ENCODE results near the gene XRRA1.

The XRRA1 gene

DNA sequence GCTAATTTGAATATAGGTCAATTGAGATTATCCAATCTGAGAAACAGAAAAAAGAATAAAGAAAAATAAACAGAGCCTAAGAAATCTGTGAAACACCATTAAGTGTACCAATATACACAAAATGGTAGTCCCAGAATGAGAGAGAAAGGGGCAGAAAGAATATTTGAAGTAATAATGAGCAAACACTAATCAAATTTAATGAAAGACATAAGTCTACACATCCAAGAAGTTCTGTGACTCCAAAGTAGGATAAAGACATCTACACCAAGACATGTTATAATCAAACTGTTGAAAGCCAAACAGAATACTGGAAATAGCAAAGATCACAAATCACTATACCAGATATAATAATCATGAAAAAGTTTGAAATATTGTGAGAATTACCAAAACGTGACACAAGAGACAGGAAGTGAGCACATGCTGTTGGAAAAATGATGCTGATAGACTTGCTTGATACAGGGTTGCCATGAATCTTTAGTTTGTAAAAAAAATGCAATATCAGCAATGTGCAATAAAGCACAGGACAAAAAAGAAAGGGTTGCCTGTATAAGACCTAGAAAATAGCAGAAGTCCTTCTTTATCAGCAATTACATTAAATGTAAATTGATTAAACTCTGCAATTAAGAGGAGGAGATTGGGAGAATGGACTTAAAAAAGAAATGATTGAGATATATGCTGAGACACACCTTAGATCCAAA is 124.5 kb downstream of the XRRA1 start:
- ATAC-seq = no peak

DNA sequence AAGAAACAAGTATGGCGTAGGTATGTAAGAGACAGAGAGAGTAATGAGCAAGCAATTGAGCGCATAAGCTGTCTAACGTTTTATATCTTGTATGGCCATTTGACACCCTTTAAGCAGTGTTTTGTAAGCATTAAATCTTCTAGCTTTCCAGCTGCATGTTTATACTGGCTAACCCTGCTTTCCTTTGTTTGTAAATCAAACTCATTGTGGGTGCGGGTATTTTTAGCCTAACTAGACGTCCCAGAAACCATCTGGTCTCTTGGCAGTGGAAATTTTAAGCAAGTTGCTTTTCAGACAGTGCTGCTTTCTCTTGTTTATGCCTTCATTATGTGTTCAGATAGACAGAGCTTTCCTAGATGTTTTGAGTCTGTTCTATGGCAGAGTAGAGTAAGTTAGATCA is 126.7 kb downstream of the XRRA1 start:
- no peak for ATAC-seq

DNA sequence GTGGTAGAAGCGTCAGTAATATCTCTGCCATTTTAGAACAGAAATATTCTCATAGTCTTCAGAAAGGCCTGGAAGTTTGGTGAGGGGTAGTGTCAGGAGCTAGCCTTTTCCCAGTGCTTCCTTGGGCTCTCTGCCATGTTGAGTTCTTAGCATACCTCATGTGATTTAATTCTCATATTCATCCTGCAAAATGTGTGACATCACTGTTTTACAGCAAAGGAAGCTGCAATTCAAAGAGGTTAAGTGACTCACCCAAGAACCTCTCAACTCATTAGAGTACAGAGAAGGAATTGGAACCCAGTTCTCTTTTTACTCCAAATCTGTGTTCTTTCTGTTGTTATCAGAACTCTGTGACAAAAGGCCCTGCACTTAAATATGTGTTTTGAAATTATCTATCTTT is 128.1 kb downstream of the XRRA1 start:
- ATAC-seq = peak in 1 of 2 donors; percentile 24

DNA sequence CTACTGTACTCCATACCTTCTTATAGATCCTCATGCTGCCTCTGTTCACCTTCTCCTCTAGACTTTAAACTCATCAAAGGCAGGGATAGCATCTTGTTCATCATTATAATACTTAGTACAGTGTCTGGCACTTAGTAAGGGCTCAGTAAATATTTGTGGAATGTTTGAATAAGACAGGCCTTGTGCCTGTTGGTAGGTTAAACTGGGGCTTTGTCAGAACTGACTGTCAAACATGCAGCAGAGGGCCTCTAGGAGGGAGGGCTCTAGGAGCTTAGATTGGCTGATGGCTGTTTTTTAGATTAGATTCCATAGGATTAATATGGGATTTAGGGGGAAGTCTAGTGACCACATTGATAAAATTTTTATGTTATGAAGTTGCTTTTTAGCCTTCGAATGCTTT is 129.5 kb downstream of the XRRA1 start:
- no peak for ATAC-seq

DNA sequence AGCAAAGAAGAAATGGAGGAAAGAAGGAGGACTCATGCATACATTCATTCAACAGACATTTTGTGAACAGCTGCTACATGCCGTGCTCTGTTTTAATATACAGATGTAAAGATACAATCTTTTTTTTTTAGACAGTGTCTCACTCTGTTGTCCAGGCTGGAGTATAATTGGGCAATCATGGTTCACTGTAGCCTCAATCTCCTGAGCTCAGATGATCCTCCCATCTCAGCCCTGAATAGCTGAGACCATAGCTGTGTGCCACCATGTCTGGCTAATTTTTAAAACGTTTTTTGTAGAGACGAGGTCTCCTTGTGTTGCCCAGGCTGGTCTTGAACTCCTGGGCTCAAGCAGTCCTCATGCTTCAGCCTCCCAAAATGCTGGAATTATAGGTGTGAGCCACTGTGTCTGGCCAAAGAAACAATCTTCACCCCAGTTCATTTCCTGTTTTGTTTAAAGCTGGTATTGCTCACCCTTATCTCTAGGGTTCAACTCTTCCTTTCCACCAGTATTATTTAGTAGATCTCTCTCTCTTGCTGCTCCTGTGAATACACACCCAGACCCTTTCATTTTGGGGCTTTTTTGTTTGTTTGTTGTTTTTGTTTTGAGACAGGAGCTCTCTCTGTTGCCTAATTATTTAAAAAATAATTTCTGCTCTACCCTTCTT is 130.5 kb downstream of the XRRA1 start:
- no peak for ATAC-seq

DNA sequence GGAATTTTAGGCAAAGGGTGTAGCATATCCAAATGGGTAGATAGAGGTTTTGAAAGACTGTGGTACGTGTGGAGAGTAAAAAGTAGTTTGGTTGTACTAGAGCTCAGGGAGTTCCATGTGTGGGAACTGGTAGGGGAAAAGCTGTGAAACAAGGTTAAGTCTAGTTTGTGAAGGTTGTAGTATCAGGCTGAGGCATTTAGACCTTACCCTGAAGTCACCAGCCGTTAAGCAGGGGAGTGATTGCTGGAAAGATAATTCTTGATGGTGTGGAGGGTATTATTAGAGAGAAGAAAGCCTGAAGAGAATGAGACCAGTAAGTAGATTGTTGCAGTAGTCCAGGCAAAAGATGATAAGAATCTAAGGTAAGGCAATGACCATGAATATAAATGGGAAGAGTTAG is 132.2 kb downstream of the XRRA1 start:
- ATAC-seq = no peak

DNA sequence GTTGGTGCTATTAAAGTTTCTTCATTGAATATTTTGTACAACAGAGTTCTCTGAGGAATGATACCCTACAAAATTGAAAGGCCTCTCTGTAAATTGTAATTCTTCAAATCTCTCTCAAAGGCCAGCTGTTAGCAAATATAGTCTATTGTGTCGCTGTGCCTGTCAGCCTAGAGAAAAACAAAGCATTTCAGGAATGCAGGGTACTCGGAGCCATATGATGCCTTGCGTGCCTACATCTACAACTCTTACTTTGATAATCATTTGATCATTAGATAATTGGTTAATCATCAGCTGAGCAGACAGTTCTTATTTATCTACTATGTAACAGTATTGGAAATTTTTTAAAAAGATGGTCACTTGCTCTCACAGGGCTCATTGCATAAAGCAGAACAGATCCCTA is 132.9 kb downstream of the XRRA1 start:
- ATAC-seq = no peak

DNA sequence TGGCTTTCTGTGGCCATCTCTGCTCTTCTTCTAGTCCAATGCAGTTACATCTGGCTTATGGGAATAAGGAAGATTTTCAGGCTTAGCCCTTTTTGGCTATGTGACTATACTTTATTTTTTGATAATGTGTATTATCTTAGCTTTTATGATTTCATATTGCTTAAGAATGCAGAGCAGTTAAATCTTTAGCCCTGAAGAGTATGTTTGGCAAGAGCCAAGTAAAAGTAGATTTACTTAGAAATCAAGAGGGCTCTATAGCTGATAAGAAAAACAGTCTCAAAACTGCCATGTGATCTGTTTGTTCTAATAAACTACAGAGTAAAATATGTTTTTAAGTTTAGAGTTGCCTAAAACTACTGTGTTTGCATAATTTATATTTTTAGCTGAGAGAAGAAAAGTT is 139.1 kb downstream of the XRRA1 start:
- no peak for ATAC-seq

DNA sequence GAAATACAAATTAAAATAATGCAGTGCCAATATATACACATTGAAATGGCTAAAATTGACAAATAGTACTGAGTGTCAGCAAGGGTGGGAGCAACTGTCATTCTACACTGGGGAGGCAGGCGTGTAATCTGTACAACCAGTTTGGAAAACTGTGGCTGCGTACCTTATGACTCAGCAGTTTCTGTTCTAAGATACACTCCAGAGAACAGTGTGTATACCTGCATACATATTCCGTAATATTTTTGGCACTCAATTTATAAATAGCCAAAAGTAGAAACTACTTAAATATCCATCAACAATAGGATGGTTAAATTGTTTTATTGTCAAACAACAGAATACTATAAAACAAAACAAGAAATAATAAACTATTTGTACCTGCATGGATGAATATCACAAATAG is 142.6 kb downstream of the XRRA1 start:
- no peak for ATAC-seq

DNA sequence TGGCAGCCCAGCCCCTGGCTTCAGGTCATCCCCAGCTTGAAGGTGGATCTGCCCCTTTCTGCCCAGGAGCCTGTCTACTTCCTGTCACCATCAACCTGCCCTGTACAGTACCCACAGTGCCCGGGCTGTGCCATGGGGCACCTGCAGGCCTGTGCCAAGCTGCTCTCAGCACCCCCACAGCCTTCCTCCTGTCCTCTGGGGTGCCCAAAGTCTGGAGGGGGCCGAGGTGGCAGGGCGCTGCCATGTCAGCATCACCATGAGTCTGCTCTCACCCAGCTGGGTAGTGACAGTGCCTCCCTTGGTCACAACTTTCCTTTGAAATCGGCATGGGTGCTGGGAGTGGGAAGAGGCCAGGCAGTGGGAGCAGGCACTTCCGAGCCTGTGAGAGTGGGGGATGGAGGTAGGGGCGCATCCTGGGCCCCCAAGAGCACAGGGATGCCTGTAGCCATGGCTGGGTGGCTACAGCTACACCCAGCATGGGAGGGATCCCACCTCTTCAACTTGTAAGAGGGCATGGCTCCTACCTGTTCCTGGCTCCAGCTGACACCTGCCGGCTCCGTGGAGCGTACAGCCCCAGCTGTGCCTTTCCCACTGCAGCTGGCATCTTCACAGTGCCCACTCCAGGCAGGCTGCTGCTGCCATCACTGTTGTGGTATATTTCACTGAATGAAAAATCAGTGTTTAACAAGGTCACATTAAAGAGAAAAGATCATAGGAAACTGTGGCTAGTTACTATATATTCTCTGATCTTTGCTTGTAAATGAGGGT is 157.4 kb downstream of the XRRA1 start:
- no peak for ATAC-seq

All from activated CD4-positive, CD25-positive, alpha-beta regulatory T cell treated with anti-CD3 and anti-CD28 coated beads, Interleukin-2, amount 50 U/mL, for 24 hours (primary cell).